Measurements from ENCODE around the gene PCDH9.

Gene PCDH9

DNA sequence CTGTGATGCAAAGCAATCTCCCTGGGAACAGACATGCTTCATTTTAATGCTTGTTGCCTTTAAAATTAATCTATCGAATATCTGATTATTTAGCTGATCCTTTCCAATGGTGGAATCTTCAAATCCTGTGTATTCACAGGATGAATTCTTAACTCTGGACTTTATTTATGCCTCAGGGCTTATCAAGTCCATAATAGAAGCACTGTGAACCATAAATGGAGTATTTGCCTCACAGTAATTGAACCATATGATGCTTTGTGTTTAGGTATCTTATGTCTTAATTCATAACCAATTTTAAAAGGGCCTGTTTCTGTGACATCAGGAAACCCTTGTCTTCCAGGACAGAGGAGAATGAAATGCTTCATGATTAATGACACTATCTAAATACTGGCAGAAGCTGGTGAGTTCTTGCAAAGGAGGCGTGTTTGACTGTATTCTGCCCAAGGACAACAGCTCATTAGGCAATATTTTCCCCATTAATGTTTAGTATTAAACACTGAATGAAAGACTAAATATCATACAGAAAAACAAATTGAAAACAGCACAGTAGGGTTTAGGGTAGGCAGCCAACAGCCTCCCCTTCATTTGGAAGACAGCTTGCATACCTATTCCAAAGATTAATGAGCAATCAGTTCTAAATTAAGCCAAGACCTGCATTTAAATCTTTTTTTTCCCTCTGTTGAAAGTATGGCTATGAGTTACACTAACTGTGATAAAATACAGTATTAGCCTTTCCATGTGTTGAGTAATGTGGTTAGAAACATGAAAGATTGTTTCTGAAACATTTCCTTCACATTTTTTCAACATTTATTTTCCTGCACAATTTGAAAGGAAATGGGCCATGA, 709.4 kb downstream of the PCDH9 start:
- DNase-seq = no peak

DNA sequence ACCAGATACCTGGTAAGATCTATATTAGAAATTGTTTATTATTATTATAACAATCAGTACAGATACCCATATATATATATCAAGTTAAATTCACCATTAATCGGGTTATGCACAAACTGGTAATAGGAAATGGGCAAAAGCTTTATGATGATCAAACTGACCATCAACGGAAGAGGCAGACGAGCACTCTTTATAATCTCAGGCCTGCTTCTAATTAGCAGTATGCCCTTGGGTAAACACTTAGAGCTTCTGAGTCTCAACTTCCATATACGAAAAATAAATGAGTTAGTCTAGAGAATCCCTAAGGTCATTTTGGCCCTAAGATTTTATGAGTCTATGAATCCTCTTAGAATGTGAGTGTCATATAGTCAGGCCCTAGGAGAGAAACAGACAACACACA, 710.9 kb downstream of the PCDH9 start:
- DNase-seq = no peak

- DNase-seq = no peak
These were observed 712.1 kb downstream of the PCDH9 start for GRCh38 chr13:66518068-66518467.

GRCh38 chr13:66513728-66514127, 716.4 kb downstream of the PCDH9 start:
- no peak for DNase-seq

DNA sequence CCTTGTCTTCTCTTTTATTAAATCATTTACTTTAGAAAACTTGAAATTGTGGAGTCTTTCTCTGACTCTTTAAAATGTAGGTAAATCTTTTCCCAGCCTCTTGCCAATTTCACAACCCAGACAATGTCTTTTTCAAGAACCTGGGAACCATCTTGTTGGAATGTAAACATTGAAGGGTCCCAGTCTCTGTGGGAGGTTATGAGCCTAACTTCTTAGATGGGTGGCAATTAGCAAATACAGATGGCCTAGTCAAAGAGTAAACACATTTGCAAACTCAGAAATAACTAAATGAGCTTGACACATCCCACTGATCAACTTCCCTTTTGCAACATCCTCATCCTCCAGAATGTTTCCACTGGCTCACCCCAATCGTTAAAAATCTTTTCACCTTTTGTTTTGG, 721.0 kb downstream of the PCDH9 start:
- no peak for DNase-seq

GRCh38 chr13:66508153-66508909, 721.8 kb downstream of the PCDH9 start:
- no peak for DNase-seq

GRCh38 chr13:66506979-66507378, 723.2 kb downstream of the PCDH9 start:
- no peak for DNase-seq

DNA sequence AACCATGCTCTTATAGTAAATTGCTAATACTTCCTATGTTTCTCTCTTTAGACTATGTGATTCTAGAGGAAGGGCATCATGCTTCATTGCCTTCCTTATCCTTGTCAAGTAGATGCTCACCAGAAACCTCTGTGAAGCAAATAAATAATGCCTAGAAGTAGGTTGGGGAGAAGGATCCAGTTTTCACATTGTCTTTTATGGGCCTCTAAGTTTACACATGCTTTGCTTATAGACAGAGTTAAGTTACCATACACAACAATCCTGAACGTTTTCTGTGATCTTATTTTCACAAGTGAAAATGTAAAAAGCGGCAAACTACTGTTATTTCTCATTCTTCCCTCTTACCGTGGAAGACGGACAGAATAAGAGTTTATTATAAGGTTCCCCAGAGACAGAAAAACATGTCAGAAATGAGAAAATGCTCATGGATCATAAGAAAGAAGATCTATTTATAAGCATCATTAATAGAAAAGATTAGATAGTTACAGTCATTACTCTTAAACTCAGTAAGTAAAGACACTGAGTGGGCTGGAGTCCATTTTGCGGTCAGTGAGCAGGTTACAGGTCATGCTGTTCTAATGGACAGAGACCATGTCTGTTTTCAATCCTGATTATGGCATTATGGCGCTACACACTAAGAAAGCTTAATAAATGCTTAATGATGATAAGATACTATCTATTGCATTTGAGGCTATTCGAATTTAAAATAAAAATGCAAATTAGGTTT, 723.9 kb downstream of the PCDH9 start:
- DNase-seq = no peak

DNA sequence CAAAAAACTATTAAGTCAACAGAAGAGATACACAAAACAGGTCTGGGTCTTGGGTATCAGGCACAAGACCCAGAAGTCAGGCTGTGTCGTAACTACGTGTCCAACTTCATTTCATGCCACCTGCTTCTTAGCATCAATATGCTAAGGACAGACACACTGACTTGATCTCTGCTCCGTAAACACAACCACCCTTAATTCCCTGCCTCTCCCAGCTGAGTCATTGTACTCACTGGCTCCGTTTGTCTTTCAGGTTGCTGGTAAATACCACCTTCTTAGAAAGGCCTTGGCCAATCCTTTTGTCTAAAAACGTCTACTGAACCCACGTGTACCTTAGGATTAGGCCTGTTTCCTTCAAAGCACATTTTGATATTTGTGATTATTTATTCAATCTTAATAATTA, 726.2 kb downstream of the PCDH9 start:
- no peak for DNase-seq

GRCh38 chr13:66501181-66501580, 729.0 kb downstream of the PCDH9 start:
- no peak for DNase-seq

DNA sequence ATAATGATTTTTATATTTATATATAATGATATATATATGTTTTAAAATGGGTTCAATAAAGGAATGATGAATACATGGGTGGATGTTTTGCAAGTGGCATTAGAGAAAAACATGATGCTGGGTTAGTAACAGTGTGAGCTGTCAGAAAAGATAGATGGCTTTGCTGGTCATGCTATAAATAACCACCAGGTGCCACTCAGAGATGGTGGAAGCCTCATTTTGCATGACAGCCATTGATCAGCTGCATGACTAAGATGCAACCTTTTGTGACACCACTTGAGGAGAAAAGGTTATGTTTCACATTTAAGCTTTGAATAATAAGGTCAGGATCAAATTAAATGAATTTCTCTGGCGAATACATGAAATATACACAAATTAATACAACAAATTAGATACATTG, 737.7 kb downstream of the PCDH9 start:
- no peak for DNase-seq

DNA sequence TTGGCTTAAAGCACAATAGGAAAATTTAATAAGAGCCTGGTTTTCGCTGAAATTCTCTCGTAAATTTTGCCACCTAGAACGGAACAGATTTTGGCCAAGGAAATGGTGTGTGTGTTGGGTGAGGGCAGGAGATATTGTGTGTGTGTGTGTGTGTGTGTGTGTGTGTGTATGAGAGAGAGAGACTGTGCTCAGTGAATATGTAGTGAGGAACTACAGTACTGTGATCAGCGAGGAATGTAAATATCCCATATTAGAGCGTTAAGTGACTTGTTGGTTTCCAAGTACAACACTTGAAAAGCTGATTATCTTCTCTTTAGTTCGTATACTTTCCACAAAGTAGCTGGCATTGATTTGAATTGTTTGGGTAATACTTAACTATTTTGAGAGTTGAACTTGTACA, 738.9 kb downstream of the PCDH9 start:
- DNase-seq = no peak

GRCh38 chr13:66489586-66489985, 740.5 kb downstream of the PCDH9 start:
- no peak for DNase-seq

- DNase-seq = no peak
These were observed 741.0 kb downstream of the PCDH9 start for GRCh38 chr13:66489172-66489571.

GRCh38 chr13:66483712-66484111, 746.4 kb downstream of the PCDH9 start:
- no peak for DNase-seq

GRCh38 chr13:66482836-66483235, 747.3 kb downstream of the PCDH9 start:
- DNase-seq = no peak

GRCh38 chr13:66477816-66478215, 752.3 kb downstream of the PCDH9 start:
- no peak for DNase-seq

GRCh38 chr13:66475061-66475460, 755.1 kb downstream of the PCDH9 start:
- no peak for DNase-seq

DNA sequence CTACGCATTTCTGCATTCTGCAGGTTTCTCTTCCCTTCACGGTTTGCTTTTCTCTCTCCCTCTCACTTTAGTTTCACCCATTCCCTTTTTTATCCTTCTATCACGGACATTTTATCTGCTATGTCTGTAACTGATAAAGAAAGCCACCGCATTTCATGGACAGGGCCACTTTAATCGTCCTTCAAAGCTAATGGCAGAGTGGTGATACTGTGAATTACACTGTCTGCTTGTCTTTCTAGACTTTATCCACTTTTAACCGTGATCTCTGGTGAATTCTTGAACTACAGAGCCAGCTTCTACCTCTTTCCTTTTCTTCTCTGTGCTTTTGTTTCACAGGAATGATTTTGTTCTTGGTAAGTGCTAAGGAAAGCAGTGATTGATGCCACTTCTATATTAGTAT, 760.4 kb downstream of the PCDH9 start:
- no peak for DNase-seq

GRCh38 chr13:66468656-66469055, 761.5 kb downstream of the PCDH9 start:
- no peak for DNase-seq

- DNase-seq = no peak
These were observed 767.9 kb downstream of the PCDH9 start for GRCh38 chr13:66462187-66462586.

DNA sequence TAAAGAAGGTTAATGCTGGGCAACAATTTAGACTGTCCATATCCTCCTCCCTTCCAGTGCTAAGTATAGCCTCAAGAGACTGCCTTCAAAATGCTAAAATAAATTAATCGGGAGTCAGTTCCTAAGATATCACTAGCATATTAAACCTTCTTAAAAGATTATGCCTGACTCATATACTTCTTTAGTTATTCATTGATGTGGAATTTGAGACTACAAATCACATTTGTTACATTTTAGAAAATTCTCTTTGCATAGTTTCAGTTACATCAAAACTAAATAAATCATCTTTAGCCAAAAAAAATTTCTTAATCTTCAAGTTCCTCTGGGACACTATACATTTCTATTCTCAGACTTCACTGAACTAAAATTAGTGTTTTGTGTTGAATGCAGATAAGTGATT, 769.1 kb downstream of the PCDH9 start:
- DNase-seq = no peak

GRCh38 chr13:66459634-66460033, 770.5 kb downstream of the PCDH9 start:
- no peak for DNase-seq

All from right kidney (tissue), 1 donor.